HG03175 (cell line): ENCODE measurements around the gene HOXC11.

Source experiments
- ATAC-seq: cut with Tn5 transposase; IDR thresholded peaks from one replicate; pipeline ENCODE4 v1.9.1; 2021; ENCODE audit warnings: mild to moderate bottlenecking, moderate library complexity; ENCODE audit not compliant: unreplicated experiment

The HOXC11 gene

DNA sequence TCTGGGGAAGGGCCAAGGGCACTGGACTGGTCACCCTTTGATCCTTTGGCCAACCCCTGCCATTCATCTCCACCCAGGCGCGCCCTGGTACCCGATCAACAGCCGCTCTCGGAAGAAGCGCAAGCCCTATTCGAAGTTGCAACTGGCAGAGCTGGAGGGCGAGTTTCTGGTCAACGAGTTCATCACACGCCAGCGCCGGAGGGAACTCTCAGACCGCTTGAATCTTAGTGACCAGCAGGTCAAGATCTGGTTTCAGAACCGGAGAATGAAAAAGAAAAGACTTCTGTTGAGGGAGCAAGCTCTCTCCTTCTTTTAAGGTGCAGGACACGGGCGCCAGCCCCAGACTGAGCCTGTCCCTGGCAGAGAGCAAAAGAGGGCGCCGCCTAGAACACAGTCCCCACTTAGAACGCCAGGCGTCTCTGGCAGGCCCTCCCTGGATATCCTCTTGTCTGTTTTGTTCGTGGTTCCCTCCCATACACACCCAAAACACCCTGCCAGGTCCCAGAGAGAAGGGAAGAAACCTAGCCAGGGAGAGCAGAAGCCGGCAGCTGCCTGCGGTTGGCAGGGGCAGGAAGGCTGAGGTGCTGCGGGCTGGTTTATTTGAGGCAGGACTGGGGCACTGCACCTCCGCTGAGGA, 16.6 kb upstream of the HOXC11 start:
- no peak for ATAC-seq

DNA sequence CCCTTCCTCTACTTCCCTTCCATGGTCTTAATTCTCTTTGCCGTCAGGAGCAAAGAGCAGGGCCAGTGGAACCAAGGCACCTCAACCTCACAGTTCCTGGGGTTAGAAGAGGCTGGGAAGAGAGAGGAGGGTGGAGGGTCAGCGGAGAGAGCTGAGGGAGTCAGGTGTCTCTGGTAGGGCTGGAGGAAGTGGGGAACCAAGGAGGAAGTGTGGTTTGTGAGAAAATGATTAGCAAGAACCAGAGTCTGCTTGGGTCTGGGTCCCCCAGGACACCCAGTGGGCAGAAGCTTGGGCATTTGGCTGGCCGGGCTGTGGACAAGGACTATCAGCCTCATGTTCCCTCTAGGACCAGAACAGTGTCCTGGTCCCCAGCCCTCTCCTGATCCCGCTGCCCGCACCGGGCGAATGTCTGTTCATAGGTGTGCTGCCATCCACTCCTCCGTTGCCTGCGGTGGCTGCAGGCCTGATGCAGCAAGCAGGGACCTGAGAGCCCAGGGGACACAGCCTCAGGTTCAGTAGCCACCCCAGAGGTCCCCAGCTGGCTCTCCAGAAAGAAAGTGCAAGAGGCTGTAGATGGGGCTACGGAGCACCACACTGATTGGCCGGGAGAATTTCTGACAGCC, 15.9 kb upstream of the HOXC11 start:
- no peak for ATAC-seq

DNA sequence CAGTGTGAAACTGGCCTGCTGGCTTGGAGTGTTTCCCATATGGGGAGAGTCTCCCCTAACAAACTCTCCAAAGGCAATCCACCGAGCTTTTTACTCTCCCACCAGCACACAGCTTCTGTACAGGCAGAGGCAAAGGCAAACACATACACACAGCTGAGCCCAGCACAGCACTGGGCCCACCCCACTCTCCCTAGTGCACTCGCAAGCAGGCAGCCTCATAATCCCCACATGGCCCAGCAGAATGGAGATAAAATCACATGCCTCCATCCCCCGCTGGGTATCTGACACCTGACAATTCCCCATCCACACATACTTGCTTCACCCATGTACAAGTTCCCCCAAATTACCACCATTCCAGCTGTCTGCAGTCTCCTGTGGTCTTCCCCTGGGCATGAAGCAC, 14.8 kb upstream of the HOXC11 start:
- no peak for ATAC-seq

DNA sequence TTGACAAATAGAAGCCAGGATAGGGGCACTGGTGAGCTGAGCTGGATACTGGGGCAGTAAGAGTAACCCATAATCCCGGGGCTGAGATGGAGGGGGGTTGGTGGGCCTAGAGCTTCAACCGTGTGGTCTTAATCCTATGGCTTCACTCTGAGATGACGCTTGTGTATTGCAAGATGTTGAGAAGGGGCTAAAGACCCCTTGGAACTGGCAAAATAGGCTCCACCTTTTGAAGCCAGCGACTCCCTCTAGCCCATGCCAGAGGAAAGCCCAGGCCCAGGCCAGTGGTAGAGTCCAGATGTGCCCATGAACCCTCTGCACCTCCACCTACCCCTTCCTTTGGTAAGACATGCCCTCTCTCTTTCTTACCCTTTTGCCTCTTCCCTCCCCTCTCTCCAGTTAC, 13.6 kb upstream of the HOXC11 start:
- no peak for ATAC-seq

DNA sequence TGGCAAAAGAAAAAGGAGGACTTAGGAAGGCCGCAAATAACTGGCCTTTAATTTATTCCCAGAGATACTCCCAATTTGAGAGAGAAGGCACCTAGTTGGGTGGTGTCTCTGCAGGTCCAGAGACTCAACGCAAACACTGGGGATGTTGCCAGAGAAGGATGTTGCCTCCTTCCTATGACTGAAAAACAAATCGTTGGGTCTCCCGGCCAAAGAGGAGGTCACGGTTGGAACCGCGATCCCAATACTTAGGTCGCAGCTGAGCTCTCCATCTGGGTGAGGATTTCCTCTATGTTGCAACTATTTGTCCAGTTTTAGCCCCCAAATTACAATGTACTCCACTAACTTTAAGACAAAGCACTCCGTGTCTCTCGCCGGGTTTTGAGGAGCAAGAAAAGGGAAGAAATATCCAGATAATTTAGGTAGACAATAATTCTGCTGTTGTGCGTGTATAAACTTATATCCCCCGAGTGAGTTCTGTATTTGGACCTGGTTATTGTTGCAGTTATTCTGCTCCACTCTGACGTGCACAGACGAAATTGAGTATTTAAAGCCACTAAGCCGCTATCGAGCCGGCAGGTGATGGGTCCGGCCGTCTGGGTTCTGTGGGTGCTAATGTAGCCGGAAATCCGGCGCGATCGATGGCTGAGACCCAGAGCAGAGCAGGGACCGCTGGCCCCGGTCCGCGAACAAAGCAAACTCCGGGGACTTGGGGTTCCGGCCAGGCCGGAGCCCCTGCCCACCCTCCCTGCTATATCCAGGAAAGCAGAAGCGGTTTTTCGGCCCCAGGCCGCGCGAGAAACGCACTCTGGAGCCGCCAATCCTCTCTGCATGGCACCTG, 12.5 kb upstream of the HOXC11 start:
- ATAC-seq, result no peak

DNA sequence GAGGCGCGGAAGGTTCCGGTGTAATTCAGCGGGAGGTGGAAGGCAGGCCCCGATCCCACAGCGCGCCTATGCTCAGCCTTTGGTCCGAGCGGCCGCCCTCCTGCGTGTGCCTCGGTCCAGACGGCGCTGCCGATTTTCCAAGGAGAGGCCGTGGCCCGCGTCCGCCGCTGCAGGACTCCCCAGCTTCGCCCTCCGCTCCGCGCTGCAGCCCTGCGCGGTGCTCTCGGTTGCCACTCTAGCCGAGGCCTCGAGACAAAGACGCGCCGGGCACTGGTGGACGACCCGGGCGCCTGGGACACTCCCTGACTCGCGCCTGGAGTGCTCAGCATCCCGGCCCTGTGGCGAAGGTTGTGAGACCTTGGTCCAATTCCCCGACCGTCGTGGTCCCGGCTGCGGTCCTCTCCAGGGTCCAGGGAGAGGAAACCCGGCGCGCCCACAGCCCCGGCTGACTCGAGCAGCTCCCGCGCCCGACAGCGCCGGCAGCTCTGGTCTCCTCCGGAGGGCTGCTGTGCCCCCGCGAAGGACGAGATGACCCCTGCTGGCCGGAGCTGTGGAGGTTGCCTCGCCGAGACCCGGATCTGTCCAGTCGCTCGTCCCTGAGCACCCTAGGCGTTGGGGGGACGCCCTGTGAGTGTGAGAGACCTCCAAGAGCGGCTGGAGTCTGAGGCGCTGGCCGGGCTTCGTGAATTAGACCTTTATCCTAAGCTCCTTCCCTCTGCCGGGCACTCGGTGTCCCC, 11.7 kb upstream of the HOXC11 start:
- no peak for ATAC-seq

DNA sequence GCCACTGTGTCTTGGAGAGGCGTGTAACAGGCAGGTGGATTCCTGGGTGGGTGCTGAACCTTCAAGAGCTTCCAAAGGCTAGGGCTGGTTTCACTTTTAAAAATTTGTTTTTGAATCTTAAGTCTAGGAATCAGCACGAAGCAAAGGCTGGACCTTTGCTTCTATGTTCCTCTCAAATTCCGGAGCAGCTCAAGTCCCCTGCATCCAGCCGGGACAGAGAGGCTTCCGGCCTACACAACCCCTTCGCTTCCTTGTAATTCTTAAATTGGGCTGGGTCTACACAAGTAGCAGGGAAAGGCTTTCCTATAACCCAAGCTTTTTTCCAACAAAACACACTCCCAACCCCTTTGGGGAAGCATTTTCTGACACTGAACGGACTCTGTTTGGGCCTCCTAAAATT, 9.9 kb upstream of the HOXC11 start:
- no peak for ATAC-seq

DNA sequence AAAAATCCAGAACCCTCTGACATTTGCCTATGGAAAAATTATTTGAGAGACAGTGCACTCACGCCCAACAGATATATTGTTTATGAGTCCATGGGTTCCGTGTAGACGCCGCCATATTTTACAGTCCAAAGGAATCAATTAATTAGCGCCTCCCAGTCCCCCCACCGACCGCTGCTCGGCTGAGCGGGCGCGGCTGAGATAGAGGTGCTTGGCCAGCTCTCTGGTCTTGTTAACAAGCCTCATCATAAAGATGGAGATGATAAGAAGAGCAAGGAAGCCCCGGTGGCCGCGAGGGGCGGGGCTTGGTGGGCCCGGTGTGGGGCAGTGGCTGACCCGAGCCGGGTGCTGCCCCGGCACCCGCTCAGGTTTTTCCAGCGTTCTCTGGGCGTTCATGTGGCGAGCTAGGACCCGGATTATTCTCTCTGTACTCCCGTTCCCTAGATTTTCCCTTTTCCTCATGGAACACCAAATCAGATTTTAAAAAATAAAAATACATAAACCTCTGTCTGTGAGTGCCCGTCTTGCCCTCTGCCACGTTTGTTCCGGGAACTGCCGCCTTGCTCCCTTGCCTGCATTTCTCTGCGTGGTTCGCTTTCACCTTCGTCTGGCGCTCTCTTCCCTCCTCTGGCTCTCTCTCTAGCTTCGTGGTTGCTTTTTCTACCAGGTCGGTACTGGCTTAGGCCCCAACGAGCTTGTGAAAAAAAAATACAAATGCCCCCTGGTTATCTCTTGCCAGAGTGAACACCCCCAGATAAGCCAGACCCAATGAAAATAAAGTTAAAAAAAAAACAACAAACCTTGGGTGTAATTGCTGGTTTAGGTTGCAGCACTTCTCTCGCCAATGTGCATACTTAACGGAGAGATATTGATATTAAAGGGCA, 9.3 kb upstream of the HOXC11 start:
- no peak for ATAC-seq

DNA sequence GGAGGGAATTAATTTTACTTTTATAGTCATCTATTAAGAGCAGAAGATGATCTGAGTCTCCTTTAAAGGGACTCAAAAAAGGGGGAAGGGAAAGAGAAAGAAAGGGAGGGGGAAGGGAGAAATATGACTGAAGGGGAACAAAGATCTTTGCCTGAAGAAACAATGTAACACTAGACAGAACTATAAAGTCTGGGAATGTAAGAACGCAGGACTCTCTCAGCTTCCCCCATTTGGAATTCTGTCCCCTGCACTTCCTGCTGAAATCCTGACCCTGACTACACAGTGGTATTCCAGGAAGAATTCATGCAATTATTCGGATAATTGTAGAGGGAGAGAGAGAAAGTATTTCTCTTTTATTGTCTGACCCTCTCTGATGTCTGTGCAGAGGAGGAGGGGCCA, 8.6 kb upstream of the HOXC11 start:
- ATAC-seq, result no peak

DNA sequence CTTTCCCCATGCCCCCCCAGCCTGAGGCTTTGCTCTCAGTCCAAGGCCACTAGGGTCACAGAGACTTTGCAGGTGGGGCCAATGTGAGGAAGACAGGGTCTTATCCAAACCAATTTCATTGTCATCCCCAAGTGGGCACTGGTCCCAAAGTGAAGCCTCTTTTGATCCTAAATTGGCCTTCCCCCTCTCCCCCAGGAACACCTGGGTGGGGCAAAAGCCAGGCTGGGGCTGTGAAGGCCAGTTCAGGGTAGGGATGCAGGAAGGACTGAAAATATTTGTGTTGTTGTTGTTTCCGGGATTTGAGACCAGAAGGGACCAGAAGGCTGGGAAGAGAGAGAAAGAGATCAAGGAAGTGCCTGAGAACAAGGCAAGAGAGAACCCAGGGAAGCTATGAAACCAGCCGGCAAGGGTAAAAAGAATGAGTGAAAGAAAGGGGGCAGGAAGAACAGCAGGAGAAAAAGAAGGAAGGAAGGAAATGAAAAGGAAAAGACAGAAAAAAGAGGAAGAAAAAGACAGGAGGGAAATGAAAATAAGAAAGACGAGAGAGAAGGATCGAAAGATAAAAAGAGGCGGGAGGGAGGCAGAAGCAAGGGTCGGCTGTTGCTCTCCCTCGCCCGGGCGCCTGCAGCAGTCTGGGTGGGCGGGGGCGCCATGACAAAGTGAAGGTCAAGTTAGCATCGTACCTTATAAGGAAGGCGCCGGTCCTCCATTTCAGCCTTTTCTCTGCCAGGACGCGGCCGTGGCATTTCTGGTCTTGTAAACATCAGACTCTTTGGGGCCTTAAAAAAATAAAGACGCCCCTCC, 7.4 kb upstream of the HOXC11 start:
- ATAC-seq, result no peak

DNA sequence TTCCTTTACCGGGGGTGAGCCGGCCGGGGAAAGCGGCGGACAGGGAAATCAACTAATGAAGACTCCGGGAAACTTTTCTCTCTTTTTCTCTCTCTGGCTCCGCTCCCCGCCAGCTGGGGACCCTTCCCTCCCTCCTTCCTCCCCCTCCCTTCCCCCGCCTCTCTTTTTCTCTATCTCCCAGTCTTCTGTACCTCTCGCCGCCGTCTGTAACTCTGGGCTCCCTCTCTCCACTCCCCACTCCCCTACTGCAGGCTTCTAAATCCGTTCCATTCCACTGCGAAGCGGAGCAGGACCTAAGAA, 6.9 kb upstream of the HOXC11 start:
- no peak for ATAC-seq

DNA sequence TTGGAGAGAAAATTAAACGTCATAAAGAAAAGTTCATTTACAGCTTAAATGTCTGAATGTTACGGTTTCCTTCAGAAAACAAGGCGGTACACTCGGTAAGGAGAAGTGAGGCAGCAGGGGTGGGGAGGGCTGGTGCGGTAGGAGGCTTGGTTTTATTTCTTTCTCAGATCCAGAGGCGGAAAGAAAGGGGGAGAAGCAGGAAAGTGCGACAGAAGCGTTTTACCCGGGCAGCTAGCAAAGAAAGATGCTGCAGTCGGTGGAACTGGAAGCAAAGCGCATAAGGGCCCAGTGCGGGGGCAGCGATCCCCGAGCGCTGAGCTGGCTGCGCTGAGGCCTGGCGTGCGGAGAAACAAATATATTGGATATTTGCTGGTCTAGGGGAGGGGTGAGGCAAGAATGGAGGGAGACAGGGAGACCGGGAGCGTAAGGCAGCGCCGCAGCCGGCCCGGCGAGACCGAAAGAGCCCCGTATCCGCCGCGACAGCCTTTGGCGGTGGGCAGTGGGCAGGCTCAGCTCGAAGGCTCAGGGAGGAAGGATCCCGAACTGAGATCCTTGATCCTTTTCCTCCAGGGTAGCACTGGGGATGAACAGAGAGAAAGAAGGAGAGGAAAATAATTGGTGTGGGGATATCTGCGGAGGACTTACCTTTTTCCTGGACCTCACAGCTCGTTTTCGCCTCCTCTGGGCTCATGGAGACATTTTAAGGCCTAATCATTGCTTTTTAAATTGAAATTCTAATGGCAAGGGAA, 6.4 kb upstream of the HOXC11 start:
- no peak for ATAC-seq

DNA sequence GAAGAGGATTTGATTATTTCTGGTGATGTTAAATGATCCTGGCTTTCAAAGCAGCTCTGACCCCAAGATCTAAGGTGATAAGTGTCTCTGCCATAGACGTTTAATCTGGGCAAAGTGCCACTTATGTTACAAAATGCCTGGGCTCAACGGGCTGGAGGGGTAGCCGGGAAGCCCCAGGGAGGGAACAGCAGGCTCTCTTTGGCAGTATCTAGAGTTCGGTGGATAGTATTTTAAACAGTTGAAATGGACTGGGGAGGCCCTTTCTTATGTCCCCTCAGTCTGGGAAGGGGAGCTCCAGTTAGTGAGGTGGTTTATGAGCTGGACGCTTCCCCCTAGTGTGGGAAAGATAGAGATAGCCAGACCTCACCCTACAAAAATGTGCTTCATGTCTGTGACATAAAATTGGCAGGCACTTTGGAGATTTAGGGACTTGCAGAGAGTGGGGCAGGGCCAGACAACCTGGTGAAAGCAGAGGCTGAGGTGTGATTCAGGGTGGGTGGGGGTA, 5.5 kb upstream of the HOXC11 start:
- no peak for ATAC-seq

DNA sequence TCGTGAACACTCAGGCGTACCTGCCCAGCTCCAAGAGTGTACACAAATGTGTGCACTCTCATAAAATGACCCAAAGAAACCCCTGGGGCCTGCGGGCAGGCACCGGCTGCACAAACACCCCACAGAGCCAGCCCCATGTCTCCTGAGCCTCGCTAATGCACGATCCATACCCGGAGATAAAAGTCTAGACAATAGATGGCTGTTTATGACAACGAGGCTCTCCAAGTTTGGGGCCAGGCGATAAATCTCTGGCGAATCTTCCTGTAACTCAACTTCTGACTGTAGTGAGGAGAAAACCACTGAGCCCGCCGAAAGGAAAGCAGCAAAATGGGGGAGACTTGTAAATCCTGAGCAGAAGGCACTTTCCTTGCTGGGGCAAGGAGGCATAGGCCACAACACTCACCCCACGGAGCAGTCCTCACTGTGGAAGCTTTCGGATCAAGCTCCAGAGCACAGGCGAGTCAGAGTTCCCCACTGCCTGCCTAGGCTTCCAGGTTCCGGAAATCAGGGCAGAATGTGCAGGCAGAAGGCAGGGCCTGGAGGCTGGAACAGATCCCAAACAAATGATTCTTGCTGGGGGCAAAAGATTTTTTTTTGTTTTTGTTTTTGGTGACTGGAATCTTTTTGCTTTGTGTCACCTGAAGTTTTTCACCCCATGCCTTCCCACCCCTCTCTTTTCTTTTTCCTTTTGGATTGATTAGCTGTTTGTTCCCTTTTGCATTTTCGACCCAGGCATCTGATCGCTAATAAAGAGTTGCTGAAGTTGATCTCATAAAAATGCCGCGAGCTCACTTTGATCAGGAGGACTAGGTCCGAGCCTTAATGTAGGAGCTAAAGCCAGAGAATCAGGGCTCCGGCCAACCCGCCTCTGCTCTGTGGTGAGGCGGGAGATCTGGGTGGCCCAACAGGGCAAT, 4.5 kb upstream of the HOXC11 start:
- no peak for ATAC-seq

DNA sequence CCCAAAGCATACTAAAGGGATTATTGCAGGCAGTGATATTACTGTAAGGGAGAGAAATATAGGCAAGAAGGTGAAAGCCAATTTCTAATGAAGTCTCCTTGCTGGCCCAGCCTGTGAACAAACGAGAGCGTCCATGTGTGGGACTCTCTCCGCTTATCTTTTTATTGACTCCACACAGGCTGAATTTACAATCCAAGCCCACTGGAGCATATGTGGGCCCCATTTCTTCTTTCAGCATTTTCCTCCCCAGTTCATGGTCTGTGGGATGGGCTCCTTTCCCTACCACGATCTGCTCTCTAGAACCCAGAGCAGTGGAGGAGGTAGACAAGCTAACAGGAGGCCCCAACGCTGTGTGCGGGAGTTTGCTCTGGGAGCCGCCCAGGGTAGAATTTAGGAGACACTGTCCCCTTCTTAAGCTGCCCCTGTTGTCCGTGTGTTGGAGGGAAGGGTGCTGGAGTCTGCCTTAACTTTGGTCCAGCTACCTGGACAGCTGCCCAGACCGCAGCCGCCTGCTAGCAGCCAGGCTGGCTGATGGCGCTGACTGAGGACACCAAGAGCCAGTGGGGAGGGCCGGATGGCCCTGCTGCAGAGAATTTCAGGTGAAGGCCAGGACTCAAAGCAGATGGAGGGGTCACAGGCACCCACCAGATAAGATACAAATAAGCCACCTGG, 3.2 kb upstream of the HOXC11 start:
- no peak for ATAC-seq

DNA sequence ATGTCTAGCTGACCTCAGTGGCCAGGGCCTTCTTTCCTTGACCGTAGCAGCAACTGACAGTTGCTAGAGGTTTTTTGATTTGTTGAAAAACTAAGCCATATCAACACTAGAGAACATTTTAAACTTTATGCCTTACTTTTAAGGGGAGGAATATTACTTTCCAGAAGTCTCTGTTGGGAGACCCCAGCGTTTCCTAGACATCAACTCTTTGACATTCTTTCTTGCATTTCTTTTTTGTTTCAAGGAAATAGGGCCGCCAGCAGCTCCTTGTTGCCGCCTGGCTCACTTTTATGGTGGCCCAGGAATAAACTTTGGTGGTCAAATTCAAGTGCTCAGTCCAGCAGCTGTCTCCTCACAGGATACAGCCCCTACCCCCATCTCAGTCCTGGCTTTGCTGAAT, 2.5 kb upstream of the HOXC11 start:
- ATAC-seq, result no peak

DNA sequence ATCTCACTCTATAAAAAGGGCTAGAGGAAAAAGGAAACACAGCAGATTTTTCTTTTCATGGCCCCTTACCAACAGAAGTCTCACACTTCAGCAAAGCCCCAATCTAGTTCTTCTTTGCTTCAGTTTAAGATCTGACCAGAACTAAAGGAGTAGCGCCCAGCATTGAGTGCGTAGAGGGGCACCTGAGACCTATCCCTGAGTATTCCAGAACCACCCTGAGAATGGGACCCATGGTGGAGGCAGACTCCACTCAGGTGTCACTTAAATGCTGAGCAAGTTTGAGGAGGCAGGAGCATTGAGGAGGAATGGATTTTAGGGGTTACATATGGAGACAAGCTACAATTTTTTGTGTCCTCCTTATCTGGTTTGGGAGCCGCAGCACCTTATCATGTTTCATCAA, 1.8 kb upstream of the HOXC11 start:
- ATAC-seq, result no peak
